ENCODE data around the gene CYTH3. TPM values are rescaled to one million over a fixed set of nuclear protein-coding genes. Genes with fewer than 3 reads are reported as not detected.
"Not testable (repeated sequence)": the region's sequence is repeated elsewhere in the genome, so short reads cannot be mapped to it uniquely, and the experiment has no call there.

Gene CYTH3
- total RNA-seq, 2 experiments from 2014 or later: 1.9 to 2.3 TPM

DNA sequence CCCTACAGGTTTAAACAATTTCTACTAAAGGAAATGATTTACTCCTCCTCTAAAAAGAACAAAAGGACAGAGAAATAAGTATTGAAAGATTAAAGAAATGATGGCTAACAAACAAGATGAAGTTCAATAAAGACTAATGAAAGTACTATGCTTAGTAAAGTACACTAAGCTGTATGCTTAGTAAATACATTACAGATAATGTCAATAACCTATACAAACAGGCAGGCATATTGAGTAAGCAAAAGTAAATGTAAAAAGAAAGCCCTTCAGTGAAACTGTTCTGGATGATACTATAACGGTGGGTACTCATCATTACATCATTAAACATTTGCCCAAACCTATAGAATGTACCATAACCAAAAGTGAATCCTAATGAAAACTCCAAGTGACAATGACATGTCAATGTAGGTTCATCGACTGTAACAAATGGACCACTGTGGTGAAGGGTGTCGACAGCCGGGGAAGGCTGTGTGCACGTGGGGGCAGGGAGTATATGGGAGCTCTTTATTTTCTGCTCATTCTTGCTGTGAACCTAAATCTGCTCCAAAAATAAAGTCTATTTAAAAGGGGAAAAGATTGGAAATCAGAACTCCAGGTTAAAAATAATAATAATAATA is 34.0 kb downstream of the CYTH3 start:
- Mint-ChIP-seq H3K4me1 (ENCODE audit: low read depth) (peaks cover 12% of the 10 kb centered on the region), H3K27me3 (ENCODE audit: low read depth) (peaks cover 4% of the 10 kb centered on the region), H3K4me3 (no peak overlapping the region), H3K9me3 (ENCODE audit: insufficient read depth) (no peaks in the 10 kb centered on the region), H3K27ac (no peak overlapping the region), H3K36me3 (ENCODE audit: low read depth) (no peaks in the 10 kb centered on the region)
- CTCF ChIA-PET: interaction anchor here (1.1 kb wide), 1 partner anchor 11 kb away, joined by 4 read pairs; no protein-coding TSS in a partner anchor
- no peak for ATAC-seq
- POLR2A ChIA-PET: no interaction called here
- no peak for DNase-seq

DNA sequence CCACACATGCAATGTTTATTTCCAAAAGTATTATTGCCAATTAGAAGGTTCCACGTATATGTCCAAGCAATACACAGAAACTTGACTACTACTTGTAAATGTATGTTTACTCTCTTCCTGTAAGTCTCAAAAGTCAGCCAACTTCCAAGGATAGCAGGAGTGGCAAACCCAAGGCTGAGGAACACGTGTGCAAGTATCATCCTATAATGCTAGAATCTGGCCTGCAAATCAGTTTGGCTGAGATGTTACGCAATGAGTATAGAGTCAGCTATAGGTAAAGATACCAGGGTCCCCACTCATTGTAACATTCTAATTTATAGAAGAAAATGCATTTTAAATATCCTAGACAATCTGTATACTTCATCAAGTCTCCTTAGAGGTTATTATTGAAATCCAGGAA is 34.7 kb downstream of the CYTH3 start:
- peaks cover 4% of the 10 kb centered on the region for H3K27me3 Mint-ChIP-seq (ENCODE audit: low read depth)
- no peak for ATAC-seq
- POLR2A ChIA-PET: no interaction called here
- DNase-seq: no peak
- no peak overlapping the region for H3K27ac Mint-ChIP-seq
- H3K4me1 Mint-ChIP-seq (ENCODE audit: low read depth): peaks cover 17% of the 10 kb centered on the region
- H3K9me3 Mint-ChIP-seq (ENCODE audit: insufficient read depth): no peaks in the 10 kb centered on the region
- no peaks in the 10 kb centered on the region for H3K36me3 Mint-ChIP-seq (ENCODE audit: low read depth)
- no peak overlapping the region for H3K4me3 Mint-ChIP-seq
- CTCF ChIA-PET: interaction anchor here (1.3 kb wide), 1 partner anchor 32 kb away, joined by 3 read pairs; no protein-coding TSS in a partner anchor

DNA sequence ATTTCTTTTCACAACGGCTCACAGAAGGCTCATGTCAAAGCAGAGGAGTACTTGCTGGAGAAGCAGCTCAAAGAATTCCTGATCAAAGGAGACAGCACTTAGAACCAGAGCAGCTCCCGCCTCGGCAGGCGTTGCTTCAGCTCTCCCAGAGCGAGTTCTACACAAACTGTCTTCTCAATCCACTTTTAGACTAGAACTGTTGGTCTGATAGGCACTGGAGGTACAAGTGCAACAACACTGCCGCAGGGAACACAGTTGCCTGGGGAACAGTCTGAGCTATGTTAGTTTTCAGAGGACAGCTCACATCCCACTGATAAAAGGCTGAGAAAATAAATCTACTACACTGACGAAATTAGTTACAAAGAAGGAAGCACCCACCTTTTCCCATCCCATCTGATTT is 35.4 kb downstream of the CYTH3 start:
- no peak overlapping the region for H3K27ac Mint-ChIP-seq
- no peaks in the 10 kb centered on the region for H3K9me3 Mint-ChIP-seq (ENCODE audit: insufficient read depth)
- no peaks in the 10 kb centered on the region for H3K36me3 Mint-ChIP-seq (ENCODE audit: low read depth)
- ChIA-PET CTCF (interaction anchor here (1.3 kb wide), 1 partner anchor 33 kb away, joined by 3 read pairs; no protein-coding TSS in a partner anchor), POLR2A (no interaction called here)
- peaks cover 7% of the 10 kb centered on the region for H3K27me3 Mint-ChIP-seq (ENCODE audit: low read depth)
- DNase-seq (no peak), ATAC-seq (no peak)
- H3K4me3 Mint-ChIP-seq: no peak overlapping the region
- H3K4me1 Mint-ChIP-seq (ENCODE audit: low read depth): peaks cover 24% of the 10 kb centered on the region

DNA sequence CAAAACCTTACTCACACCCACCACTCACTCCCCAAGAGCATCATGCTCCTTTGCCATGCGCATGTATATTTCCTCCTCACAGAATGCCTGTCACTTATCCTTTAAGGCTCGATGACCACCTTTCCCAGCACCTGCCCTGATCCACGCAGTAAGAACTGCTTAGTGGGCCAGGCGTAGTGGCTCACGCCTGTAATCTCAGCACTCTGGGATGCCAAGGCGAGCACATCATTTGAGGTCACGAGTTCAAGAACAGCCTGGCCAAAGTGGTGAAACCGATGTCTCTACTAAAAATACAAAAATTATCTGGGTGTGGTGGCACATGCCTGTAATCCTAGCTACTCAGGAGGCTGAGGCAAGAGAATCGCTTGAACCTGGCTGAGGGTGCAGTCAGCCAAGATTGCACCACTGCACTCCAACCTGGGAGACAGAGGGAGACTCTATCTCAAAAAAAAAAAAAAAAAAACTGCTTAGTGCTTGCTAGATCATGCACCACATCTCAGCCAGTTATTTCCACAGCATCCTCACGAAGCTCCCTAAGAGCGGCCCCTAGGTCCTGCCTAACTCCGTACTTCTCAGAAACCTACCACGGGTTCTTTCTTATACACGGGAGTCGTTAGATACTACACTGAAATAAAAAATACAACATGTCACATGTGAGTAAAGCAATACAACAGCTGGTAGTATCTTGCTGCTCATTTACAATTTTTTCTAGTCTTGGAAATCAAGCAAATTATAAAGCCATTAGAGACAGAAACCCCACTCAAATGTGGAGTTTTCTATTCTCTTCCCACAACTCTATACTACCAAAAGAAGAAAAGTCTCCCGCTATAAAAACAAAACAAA is 37.2 kb downstream of the CYTH3 start:
- Mint-ChIP-seq H3K4me3 (no peak overlapping the region), H3K27ac (no peak overlapping the region), H3K9me3 (ENCODE audit: insufficient read depth) (no peaks in the 10 kb centered on the region), H3K36me3 (ENCODE audit: low read depth) (no peaks in the 10 kb centered on the region), H3K27me3 (ENCODE audit: low read depth) (peaks cover 15% of the 10 kb centered on the region), H3K4me1 (ENCODE audit: low read depth) (peaks cover 26% of the 10 kb centered on the region)
- ChIA-PET POLR2A (no interaction called here), CTCF (no interaction called here)
- DNase-seq (no peak), ATAC-seq (no peak)

DNA sequence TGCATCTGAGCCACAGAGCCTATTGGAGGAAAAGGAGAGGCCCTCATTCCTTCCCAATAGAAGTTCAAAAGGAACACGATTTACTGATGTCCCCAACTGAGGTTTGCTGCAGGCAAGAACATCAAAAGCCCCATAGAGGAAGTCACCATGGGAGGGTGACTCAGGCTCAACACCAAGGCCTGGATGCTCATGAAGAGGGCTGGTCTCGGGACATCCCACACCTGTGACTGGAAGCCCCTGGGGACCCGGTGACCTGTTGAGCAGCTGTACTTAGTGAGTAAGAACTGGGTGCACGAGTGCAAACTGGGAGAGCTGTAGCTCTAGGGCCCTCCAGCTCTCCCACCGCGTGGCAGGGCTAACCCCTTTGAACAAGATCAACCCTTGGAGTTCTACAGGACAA is 38.0 kb downstream of the CYTH3 start:
- no peak for DNase-seq
- Mint-ChIP-seq H3K27me3 (ENCODE audit: low read depth) (peaks cover 15% of the 10 kb centered on the region), H3K4me1 (ENCODE audit: low read depth) (peaks cover 26% of the 10 kb centered on the region), H3K4me3 (no peak overlapping the region), H3K36me3 (ENCODE audit: low read depth) (no peaks in the 10 kb centered on the region), H3K9me3 (ENCODE audit: insufficient read depth) (no peaks in the 10 kb centered on the region), H3K27ac (no peak overlapping the region)
- no peak for ATAC-seq
- ChIA-PET POLR2A (no interaction called here), CTCF (no interaction called here)

DNA sequence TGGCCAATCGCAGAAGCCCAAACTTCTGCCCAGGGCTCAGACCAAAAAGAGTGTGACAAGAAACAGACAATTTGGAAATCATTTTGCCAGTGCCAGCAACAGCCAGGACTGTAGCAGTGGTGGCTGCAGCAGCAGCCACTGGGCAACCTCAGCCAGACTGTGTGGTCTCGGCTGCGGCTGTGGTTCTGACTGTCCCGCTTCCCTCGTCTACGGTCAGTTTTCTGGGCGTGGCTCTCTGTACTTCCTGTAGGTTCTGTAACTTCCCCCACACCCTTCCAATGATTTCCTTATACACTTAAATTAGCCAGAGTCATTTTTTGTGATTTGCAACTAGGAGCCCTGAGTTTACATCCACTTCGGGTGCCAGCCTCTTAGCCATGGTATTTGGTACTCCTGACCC is 39.9 kb downstream of the CYTH3 start:
- no peak for DNase-seq
- H3K4me3 Mint-ChIP-seq: no peak overlapping the region

DNA sequence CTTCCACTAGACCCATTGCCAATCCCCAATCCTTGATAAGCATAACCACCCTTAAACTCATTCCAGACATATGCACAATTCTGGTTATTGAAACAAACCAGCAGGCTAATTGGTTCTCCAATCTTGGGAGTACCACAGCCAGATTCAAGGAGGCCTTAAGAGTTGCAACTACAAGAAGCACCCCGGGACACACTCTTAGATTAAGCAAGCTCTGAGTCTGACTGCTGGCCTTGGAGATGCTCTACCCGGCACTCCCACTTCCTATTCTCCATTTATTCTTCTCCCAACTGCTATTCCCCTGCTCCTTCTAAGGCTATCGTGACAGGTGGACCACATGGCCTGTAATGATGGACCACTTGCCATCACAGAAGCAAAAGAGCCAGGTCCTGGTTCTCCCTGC is 40.3 kb downstream of the CYTH3 start:
- Mint-ChIP-seq H3K4me3 (no peak overlapping the region), H3K27me3 (ENCODE audit: low read depth) (peaks cover 22% of the 10 kb centered on the region), H3K4me1 (ENCODE audit: low read depth) (peaks cover 37% of the 10 kb centered on the region), H3K36me3 (ENCODE audit: low read depth) (no peaks in the 10 kb centered on the region), H3K27ac (no peak overlapping the region), H3K9me3 (ENCODE audit: insufficient read depth) (no peaks in the 10 kb centered on the region)
- CTCF ChIA-PET: no interaction called here
- POLR2A ChIA-PET: no interaction called here
- DNase-seq (no peak), ATAC-seq (no peak)

More for the DNA sequence above, 39.9 kb downstream of the CYTH3 start:
- H3K4me1 Mint-ChIP-seq (ENCODE audit: low read depth): peaks cover 37% of the 10 kb centered on the region
- no peaks in the 10 kb centered on the region for H3K36me3 Mint-ChIP-seq (ENCODE audit: low read depth)
- CTCF ChIA-PET: no interaction called here
- no peak overlapping the region for H3K27ac Mint-ChIP-seq
- no peaks in the 10 kb centered on the region for H3K9me3 Mint-ChIP-seq (ENCODE audit: insufficient read depth)
- ATAC-seq: peak; percentile 34
- POLR2A ChIA-PET: no interaction called here
- H3K27me3 Mint-ChIP-seq (ENCODE audit: low read depth): peaks cover 22% of the 10 kb centered on the region

DNA sequence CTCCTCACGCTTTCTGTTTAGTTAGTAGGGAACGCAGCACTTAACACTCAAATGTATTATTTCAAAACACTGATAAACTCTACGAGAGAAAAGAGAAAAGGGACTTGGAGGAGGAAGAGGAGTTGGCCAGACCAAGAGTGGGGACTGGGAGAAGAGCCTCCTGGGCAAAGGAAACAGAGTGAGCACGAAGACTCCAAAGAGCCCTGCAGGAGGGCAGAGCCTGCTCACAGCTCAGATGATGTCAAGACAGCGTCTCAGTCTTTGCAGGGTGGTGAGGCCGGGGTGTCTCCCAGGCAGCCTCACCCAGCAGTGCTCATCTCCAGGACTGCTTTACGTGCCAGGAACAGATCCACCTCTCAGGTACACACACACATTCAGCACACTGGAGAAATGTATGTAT is 41.2 kb downstream of the CYTH3 start:
- H3K27me3 Mint-ChIP-seq (ENCODE audit: low read depth): peaks cover 24% of the 10 kb centered on the region
- H3K36me3 Mint-ChIP-seq (ENCODE audit: low read depth): no peaks in the 10 kb centered on the region
- no peaks in the 10 kb centered on the region for H3K9me3 Mint-ChIP-seq (ENCODE audit: insufficient read depth)
- peaks cover 37% of the 10 kb centered on the region for H3K4me1 Mint-ChIP-seq (ENCODE audit: low read depth)
- no peak overlapping the region for H3K4me3 Mint-ChIP-seq
- no peak for DNase-seq
- CTCF ChIA-PET: no interaction called here
- no peak overlapping the region for H3K27ac Mint-ChIP-seq
- POLR2A ChIA-PET: no interaction called here
- ATAC-seq: no peak

DNA sequence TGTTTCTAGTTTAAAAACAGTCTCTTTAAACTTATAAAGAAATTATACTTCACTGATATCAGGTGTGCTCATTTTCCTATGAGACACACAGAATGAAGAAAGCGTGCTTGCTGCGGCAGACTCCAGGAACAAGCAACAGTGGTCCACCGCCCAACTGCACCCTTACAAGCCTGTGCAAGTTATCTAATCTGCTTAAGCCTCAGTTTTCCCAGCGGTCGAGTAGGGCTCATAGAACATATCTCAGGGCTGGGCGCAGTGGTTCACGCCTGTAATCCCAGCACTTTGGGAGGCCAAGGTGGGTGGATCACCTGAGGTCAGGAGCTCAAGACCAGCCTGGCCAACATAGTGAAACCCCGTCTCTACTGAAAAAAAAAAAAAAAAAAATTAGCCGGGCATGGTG is 43.1 kb downstream of the CYTH3 start:
- CTCF ChIA-PET; H3K36me3 Mint-ChIP-seq (ENCODE audit: low read depth); H3K9me3 Mint-ChIP-seq (ENCODE audit: insufficient read depth); DNase-seq; ATAC-seq; H3K4me3 Mint-ChIP-seq; H3K27ac Mint-ChIP-seq; POLR2A ChIA-PET: not testable (repeated sequence)
- Mint-ChIP-seq H3K27me3 (ENCODE audit: low read depth) (peaks cover 28% of the 10 kb centered on the region), H3K4me1 (ENCODE audit: low read depth) (peaks cover 32% of the 10 kb centered on the region)

DNA sequence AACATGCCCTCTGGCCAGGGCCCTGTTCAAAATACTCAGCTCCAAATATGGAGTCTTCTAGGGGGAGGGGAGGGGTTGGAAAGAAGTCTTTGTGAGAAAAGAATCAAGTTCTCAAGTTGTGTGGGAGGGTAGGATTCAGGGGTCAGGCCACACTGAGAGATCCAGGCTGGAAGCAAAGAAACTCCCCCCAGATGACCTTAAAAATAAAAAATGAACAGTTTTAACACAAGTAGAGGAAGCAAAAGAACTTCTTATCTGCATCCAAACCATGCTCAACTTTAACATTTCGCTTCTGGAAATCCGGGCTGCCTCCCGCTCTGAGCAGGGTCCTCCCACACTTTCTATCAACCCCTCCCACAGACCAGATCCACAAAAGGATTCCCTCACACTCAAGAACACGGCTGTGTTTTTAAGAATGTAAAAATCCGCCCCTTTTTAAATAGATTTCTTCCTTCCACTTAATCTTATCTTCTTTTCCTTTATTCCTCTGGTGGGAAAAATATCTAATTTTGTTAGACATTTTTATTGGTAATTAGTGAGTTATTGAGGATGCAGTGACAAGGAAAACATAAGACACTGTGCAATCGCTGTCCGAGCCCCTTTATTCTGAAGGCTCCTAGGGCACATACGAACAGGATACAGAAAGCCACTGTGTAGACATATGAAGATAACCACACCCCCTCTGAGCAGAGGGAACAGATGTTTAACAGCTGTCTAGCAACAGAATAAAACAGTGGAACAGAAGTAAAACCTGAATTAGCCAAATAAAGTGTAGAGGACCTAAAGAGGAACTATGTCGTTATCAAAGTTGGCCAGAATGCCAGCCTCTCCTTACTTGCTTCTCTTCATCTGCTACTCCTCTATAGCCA is 43.8 kb downstream of the CYTH3 start:
- ChIA-PET CTCF (no interaction called here), POLR2A (no interaction called here)
- peaks cover 26% of the 10 kb centered on the region for H3K4me1 Mint-ChIP-seq (ENCODE audit: low read depth)
- H3K27ac Mint-ChIP-seq: no peak overlapping the region
- H3K4me3 Mint-ChIP-seq: no peak overlapping the region
- no peaks in the 10 kb centered on the region for H3K9me3 Mint-ChIP-seq (ENCODE audit: insufficient read depth)
- ATAC-seq (peak; percentile 62), DNase-seq (no peak)
- H3K36me3 Mint-ChIP-seq (ENCODE audit: low read depth): no peaks in the 10 kb centered on the region
- peaks cover 28% of the 10 kb centered on the region for H3K27me3 Mint-ChIP-seq (ENCODE audit: low read depth)

DNA sequence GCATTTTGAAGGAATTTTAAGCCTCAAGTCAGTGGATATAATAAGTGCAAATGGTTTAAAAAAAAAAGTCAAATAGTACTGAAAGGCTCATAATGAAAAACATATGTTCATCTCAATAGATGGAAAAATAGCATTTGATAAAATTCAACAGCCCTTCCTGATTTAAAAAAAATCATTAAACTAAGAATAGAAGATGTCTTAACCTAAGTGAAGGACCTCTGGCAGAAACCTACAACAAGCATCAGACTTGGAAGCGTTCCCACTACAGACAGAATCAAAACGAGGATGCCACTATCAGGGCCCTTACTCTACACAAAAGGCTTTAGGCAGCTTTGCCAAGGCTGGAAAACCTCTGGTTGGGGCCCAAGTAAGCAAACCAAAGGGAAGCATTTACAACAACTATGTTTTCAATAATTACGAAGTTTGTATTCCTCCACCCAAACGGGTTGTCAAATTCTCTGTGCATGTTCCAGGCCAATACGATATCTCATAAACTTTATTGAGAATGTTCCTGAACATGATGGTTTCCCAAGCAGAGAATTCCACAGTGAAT is 45.1 kb downstream of the CYTH3 start:
- no peak for ATAC-seq
- no peaks in the 10 kb centered on the region for H3K9me3 Mint-ChIP-seq (ENCODE audit: insufficient read depth)
- ChIA-PET POLR2A (no interaction called here), CTCF (no interaction called here)
- no peak overlapping the region for H3K27ac Mint-ChIP-seq
- peaks cover 28% of the 10 kb centered on the region for H3K27me3 Mint-ChIP-seq (ENCODE audit: low read depth)
- DNase-seq: no peak
- H3K4me3 Mint-ChIP-seq: no peak overlapping the region
- peaks cover 16% of the 10 kb centered on the region for H3K4me1 Mint-ChIP-seq (ENCODE audit: low read depth)
- H3K36me3 Mint-ChIP-seq (ENCODE audit: low read depth): no peaks in the 10 kb centered on the region

Data from activated CD8-positive, alpha-beta T cell treated with anti-CD3 and anti-CD28 coated beads, Interleukin-2, amount 10 ng/mL, durations not matched to agents 7 days and 5 days (primary cell).